Tibial nerve (tissue), 4 donors: Measurements from ENCODE around the gene AFAP1. TPM values are rescaled to one million over a fixed set of nuclear protein-coding genes. Genes with fewer than 3 reads are reported as not detected.

Experiments used
- DNase-seq, 2 donors: peaks; one replicate each; pipeline ENCODE4 v3.0.0-alpha.2; 2019; ENCODE audit warnings: low spot score in 2 of 2
- H3K27ac ChIP-seq, 4 donors: fragments of 200-600 bp; sonication (generic) in 3 of 4; one replicate each; pipeline ENCODE4 v1.5.1; 2017 to 2019; ENCODE audit warnings: mild to moderate bottlenecking in 1 of 4
- H3K27me3 ChIP-seq, 2 donors: fragments of 200-600 bp; sonication (generic) in 1 of 2; one replicate each; pipeline versions ENCODE4 v1.5.1 to v1.6.0; 2017 to 2019
- H3K36me3 ChIP-seq, 3 donors: fragments of 200-600 bp; sonication (generic); one replicate each; pipeline ENCODE4 v1.5.1; 2018 to 2019
- H3K4me1 ChIP-seq, 4 donors: fragments of 200-600 bp; sonication (generic) in 3 of 4; one replicate each; pipeline ENCODE4 v1.5.1; 2017 to 2019
- H3K4me3 ChIP-seq, 4 donors: fragments of 200-600 bp; sonication (generic) in 3 of 4; one replicate each; pipeline ENCODE4 v1.5.1; 2017 to 2019; ENCODE audit warnings: mild to moderate bottlenecking in 1 of 4, moderate library complexity in 1 of 4
- H3K9me3 ChIP-seq, 4 donors: fragments of 200-600 bp; sonication (generic) in 3 of 4; one replicate each; pipeline ENCODE4 v1.5.1; 2017 to 2019
- EP300 ChIP-seq, 2 donors: sonication (generic); formaldehyde crosslinking; IDR thresholded peaks; one replicate each; pipeline ENCODE4 v1.6.1; 2017; ENCODE audit warnings: antibody characterized with exemption in 2 of 2, mild to moderate bottlenecking in 1 of 2
- POLR2A ChIP-seq, 2 donors: fragments of 450-650 bp; IDR thresholded peaks; one replicate each; pipeline ENCODE4 v1.6.1; 2017; ENCODE audit warnings: antibody characterized with exemption in 2 of 2, mild to moderate bottlenecking in 2 of 2, moderate library complexity in 2 of 2
- WGBS, 2 donors: methylation state at CpG; one replicate each; pipeline ENCODE4 v1.1.5; 2018; 5-methylcytosine and 5-hydroxymethylcytosine counted together
- total RNA-seq, 4 donors: library from RNA; depleted of rRNA; stranded (reverse); fragments of >200 nt; gene quantifications; one replicate each; pipeline ENCODE4 v1.1.0, GENCODE V29; 2016
- TF ChIP-seq, protein P1 (sequence below), 5 experiments: fragments of 200-600 bp in 3 of 5; fragments of 450-650 bp in 2 of 5; sonication (generic) in 3 of 5; IDR thresholded peaks; one replicate each; pipeline ENCODE4 v1.5.1; 2016 to 2019; ENCODE audit warnings: antibody characterized with exemption in 5 of 5, mild to moderate bottlenecking in 3 of 5, moderate library complexity in 2 of 5

Gene AFAP1
- total RNA-seq, 4 donors from 2014 or later, result 23.2 to 34.9 (median 32.1) TPM

DNA sequence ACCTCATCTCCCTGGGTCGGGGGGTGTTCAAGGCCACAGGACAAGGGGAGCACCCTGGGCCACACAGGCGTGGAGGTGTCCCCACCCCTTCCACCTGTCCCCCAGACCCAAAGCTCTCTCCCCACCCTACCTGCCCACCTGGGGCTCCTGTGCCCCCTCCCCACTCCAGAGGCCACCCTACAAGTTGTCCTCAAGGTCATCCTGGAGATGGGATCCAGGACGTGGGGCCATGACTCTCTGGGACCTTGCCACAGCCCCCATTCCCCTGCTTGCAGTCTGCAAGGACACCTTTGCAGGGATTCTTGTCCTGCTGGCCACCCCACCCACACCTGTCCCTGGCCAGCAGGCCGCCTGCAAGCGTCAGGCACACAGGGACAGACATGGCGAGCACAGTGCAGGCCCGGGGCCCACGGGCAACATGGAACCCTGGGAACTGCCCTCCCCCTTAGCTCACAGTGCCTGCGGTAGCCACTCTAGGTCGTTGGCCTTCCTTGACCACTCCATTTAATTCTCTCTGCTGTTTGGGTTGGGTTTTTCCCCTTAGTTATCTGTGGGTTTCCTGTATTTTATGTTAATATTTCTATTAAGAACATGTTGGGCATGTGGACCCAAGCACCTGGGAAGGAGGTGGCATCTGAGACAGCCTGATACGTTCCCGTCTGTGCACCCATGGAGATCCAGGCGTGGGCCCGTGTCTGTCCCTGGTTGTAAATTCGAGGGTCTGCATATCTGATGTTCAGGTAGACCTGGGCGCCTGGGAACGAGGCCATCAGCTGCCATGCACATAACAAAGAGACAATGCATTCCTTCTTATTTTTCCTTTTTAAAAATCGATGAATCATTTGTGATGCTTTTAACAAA, 197.5 kb downstream of the AFAP1 start:
- peaks cover 0 to 4% (median 0%) of the 10 kb centered on the region in 4 donors for H3K9me3 ChIP-seq
- 89% methylated on average over 14 to 18 of the region's 18 CpGs for whole genome bisulfite sequencing, 2 donors
- H3K36me3 ChIP-seq, result peaks cover 0 to 45% (median 0%) of the 10 kb centered on the region in 3 donors
- peaks cover 0 to 9% (median 0%) of the 10 kb centered on the region in 4 donors for H3K4me1 ChIP-seq
- TF ChIP-seq POLR2A (IDR thresholded peaks at IDR 0.05) (no peak), EP300 (IDR thresholded peaks at IDR 0.05) (no peak)
- TF ChIP-seq, protein P1, sequence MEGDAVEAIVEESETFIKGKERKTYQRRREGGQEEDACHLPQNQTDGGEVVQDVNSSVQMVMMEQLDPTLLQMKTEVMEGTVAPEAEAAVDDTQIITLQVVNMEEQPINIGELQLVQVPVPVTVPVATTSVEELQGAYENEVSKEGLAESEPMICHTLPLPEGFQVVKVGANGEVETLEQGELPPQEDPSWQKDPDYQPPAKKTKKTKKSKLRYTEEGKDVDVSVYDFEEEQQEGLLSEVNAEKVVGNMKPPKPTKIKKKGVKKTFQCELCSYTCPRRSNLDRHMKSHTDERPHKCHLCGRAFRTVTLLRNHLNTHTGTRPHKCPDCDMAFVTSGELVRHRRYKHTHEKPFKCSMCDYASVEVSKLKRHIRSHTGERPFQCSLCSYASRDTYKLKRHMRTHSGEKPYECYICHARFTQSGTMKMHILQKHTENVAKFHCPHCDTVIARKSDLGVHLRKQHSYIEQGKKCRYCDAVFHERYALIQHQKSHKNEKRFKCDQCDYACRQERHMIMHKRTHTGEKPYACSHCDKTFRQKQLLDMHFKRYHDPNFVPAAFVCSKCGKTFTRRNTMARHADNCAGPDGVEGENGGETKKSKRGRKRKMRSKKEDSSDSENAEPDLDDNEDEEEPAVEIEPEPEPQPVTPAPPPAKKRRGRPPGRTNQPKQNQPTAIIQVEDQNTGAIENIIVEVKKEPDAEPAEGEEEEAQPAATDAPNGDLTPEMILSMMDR (IDR thresholded peaks at IDR 0.05), result no peak
- no peaks in the 10 kb centered on the region for H3K27me3 ChIP-seq
- DNase-seq, result no peak
- H3K27ac ChIP-seq, result no peak overlapping the region
- H3K4me3 ChIP-seq, result no peak overlapping the region

DNA sequence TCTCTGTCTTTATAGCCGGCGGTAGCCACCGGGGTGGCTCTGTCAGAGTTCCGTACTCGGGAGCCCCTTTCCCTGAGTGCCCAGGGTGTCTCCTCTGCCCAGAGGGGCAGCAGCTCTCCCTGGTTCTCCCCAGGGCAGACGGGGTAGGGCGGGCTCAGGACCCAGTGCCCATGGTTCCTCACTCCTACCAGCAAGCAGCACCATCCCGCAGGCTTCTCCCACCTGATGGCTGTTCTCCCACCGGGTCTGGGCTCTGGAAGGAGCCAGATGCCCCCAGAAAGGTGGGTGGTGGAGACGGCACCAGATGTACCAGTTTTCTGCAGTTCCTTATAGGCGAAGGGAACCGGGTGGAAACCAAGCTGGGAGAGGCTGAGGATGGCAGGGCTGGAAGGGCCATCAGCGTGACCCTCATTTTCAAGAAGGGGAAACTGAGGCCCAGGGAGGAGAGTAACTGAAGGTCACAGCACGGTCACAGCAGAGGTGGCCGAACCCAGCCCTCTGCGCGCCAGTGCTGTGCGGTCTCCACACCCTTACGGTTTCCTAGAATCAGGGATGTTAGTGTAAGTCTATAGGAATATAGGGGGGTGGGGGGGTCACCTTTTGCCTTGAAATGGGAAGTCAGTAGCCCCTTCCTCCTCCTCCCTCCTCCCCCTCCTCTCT, 198.7 kb downstream of the AFAP1 start:
- TF ChIP-seq POLR2A (IDR thresholded peaks at IDR 0.05) (no peak), EP300 (IDR thresholded peaks at IDR 0.05) (no peak)
- TF ChIP-seq, protein P1 (IDR thresholded peaks at IDR 0.05), result no peak
- DNase-seq, result no peak
- WGBS, 2 donors, result 91 to 94% methylated on average over 19 of the region's 19 CpGs
- no peak overlapping the region for H3K27ac ChIP-seq
- no peak overlapping the region for H3K4me3 ChIP-seq
- peaks cover 0 to 55% (median 0%) of the 10 kb centered on the region in 3 donors for H3K36me3 ChIP-seq
- H3K9me3 ChIP-seq, result peaks cover 0 to 4% (median 0%) of the 10 kb centered on the region in 4 donors
- H3K27me3 ChIP-seq, result no peaks in the 10 kb centered on the region
- peaks cover 0 to 9% (median 0%) of the 10 kb centered on the region in 4 donors for H3K4me1 ChIP-seq

DNA sequence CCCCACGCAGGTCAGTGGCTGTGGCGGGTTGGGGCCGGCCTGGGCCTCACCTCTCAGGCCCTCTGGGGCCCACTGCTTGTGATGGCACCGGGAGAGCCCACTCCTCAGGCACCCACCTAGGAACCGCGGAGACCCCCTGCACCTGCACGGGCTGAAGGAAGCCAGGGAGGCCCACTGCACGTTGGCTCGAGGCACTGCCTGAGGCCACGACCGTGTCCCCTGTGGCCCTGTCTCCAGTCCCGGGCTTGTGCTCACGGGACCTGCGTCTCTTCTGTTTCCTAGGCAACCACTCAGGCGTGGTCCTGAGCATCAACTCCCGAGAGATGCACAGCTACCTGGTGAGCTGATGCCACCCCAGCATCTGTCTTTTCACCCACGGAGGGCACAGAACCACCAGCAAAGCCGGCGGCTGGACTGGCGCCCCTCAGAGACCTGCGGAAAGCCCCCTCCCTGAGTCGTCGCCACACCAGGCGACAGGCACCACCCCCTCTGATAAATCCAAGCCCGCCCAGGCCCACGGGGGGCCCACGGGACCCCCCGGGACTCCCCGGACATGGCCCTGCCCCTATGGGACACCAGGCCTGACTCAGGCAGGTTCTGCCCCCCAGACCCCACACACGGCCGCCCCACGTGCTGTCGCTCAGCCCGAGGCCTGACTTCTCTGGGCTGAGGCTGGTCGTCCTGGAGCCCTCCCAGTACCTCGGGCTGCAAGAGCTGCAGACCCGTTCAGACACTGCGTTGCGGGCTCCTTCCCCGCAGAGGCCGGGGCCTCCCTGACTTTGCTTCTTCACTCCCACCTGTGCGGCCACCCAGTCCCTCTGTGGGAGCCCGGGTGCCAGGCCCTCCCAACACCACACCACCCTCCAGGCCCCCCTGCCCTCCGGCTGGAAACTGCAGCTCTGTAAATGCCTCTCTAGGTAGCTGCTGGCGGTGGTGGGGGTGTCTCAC, 199.5 kb downstream of the AFAP1 start:
- no peak overlapping the region for H3K27ac ChIP-seq
- H3K9me3 ChIP-seq, result peaks cover 0 to 4% (median 0%) of the 10 kb centered on the region in 4 donors
- no peak for DNase-seq
- TF ChIP-seq, protein P1 (IDR thresholded peaks at IDR 0.05), result no peak
- TF ChIP-seq POLR2A (IDR thresholded peaks at IDR 0.05) (no peak), EP300 (IDR thresholded peaks at IDR 0.05) (no peak)
- 89% methylated on average over 26 to 43 of the region's 45 CpGs for WGBS, 2 donors
- no peaks in the 10 kb centered on the region for H3K27me3 ChIP-seq
- H3K4me1 ChIP-seq, result peaks cover 0 to 9% (median 0%) of the 10 kb centered on the region in 4 donors
- H3K4me3 ChIP-seq, result no peak overlapping the region
- H3K36me3 ChIP-seq, result peaks cover 0 to 63% (median 0%) of the 10 kb centered on the region in 3 donors

DNA sequence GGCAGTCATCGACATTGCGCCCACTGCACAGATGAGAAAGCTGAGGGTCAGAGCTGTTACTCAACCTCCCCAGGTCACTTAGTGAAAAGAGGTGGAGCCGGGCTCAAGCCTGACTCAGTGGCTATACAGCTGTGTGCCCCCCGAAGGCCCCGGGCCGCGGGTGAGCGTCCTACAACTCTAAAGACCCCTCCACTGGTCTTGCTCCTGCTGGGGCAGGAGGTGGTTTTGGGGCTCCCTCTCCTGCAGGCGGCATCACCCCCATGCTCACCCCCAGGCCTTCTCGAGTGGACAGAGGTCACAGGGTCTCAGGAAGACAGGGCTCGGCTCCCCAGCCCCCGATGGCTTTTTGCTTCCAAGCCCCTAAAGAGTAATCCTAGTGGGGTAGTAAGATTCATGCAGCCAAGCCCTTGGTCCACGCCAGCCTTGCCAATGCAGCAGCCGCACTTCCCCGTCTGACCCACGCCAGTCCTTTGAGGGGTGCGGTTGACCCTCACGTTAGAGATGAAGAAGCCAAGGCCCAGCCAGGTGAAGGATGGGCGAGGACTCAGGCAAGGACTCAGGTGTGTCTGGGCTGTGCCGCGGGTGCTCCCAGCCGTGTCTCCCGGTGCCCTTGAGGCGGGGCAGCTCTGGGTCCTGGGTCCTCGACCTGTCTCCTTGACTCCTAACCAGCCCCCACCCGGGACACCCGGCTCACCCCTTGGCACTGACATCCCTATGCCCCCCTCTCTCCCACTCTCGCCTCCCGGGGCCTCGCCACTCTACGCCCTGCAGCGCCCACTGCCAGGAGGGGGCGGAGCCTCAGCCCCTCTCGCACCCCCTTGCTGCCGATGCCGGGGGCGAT, 200.4 kb downstream of the AFAP1 start:
- no peak for DNase-seq
- Histone ChIP-seq H3K27me3 (no peaks in the 10 kb centered on the region), H3K4me1 (peaks cover 0 to 9% (median 0%) of the 10 kb centered on the region in 4 donors), H3K36me3 (peaks cover 0 to 71% (median 0%) of the 10 kb centered on the region in 3 donors), H3K4me3 (no peak overlapping the region), H3K9me3 (peaks cover 0 to 4% (median 0%) of the 10 kb centered on the region in 4 donors), H3K27ac (no peak overlapping the region)
- 89 to 95% methylated on average over 23 to 34 of the region's 37 CpGs for WGBS, 2 donors
- TF ChIP-seq, protein P1 (IDR thresholded peaks at IDR 0.05), result no peak
- no peak for TF ChIP-seq POLR2A (IDR thresholded peaks at IDR 0.05)
- TF ChIP-seq EP300 (IDR thresholded peaks at IDR 0.05), result no peak
